IMR-90 (cell line): Measurements from ENCODE around the gene ZNF264. TPM values are rescaled to one million over a fixed set of nuclear protein-coding genes. Genes with fewer than 3 reads are reported as not detected.

Experiments used
- ATAC-seq: fragments of 200-7000 bp; cut with Tn5 transposase; 2 replicates; pipeline ENCODE4 v1.9.1; 2020; ENCODE audit warnings: low read depth, mild to moderate bottlenecking, moderate library complexity
- BruUV-seq: library from RNA; stranded (reverse); fragments of 400-500 nt; replicated peaks from 2 replicates; lab custom pipeline; 2021; lab: Mats Ljungman, UMichigan
- CTCF ChIA-PET: fragments of 300-600 bp; formaldehyde crosslinking; extraction: SDS; loops from one replicate; lab custom pipeline; 2021; ENCODE audit warnings: antibody characterized with exemption; lab: Yijun Ruan, JAX
- POLR2A ChIA-PET: fragments of 300-600 bp; sonication (Branson Sonifier 250); formaldehyde crosslinking; loops from one replicate; lab custom pipeline; 2022; ENCODE audit warnings: antibody characterized with exemption; ENCODE audit not compliant: unreplicated experiment; lab: Charles Lee
- DNase-seq: peaks from one replicate; pipeline ENCODE4 v3.0.0; 2013
- H2AFZ ChIP-seq: replicated peaks from 2 replicates; pipeline ENCODE3; 2013; ENCODE audit warnings: low read length, mild to moderate bottlenecking; ENCODE audit not compliant: poor library complexity
- H2AK5ac ChIP-seq: 2 replicates; pipeline ENCODE4 v1.6.1; 2013; ENCODE audit warnings: low read depth, low read length, inconsistent platforms
- H2AK9ac ChIP-seq: replicated peaks from 2 replicates; pipeline ENCODE3; 2013; ENCODE audit warnings: mild to moderate bottlenecking, low read depth, low read length, moderate library complexity; ENCODE audit not compliant: poor library complexity
- H2BK120ac ChIP-seq: 2 replicates; pipeline ENCODE4 v1.6.1; 2013; ENCODE audit warnings: low read depth, low read length, inconsistent platforms
- H2BK15ac ChIP-seq: 3 replicates; pipeline ENCODE4 v1.6.1; 2013; ENCODE audit warnings: low read depth, low read length, inconsistent platforms
- H2BK20ac ChIP-seq: 2 replicates; pipeline ENCODE4 v1.6.1; 2013; ENCODE audit warnings: low read depth, mild to moderate bottlenecking, inconsistent platforms, low read length, moderate library complexity
- H2BK5ac ChIP-seq: 2 replicates; pipeline ENCODE4 v1.6.1; 2013; ENCODE audit warnings: mild to moderate bottlenecking, low read depth, low read length, inconsistent platforms; ENCODE audit not compliant: poor library complexity, severe bottlenecking
- H3K14ac ChIP-seq: replicated peaks from 2 replicates; pipeline ENCODE4 v1.6.1; 2013; ENCODE audit warnings: low read depth, low read length, inconsistent platforms
- H3K18ac ChIP-seq: 2 replicates; pipeline ENCODE4 v1.6.1; 2013; ENCODE audit warnings: low read depth, low read length, control low read depth
- H3K23ac ChIP-seq: 2 replicates; pipeline ENCODE4 v1.6.1; 2013; ENCODE audit warnings: low read depth, low read length, inconsistent platforms
- H3K27ac ChIP-seq: 2 replicates; pipeline ENCODE4 v1.5.1; 2013; ENCODE audit warnings: mild to moderate bottlenecking, control low read depth, low read length; ENCODE audit not compliant: insufficient read depth
- H3K27me3 ChIP-seq: 2 replicates; pipeline ENCODE4 v1.6.1; 2013; ENCODE audit warnings: low read length; ENCODE audit not compliant: control insufficient read depth, insufficient read depth
- H3K36me3 ChIP-seq: 2 replicates; pipeline ENCODE4 v1.6.1; 2013; ENCODE audit warnings: low read length, mixed read lengths; ENCODE audit not compliant: control insufficient read depth, insufficient read depth
- H3K4ac ChIP-seq: 2 replicates; pipeline ENCODE4 v1.6.1; 2013; ENCODE audit warnings: low read depth, low read length, inconsistent platforms
- H3K4me1 ChIP-seq: 2 replicates; pipeline ENCODE4 v1.6.1; 2013; ENCODE audit warnings: low read length, mixed read lengths; ENCODE audit not compliant: control insufficient read depth, insufficient read depth
- H3K4me2 ChIP-seq: 2 replicates; pipeline ENCODE4 v1.6.1; 2013; ENCODE audit warnings: low read depth, mild to moderate bottlenecking, control low read depth, low read length, moderate library complexity
- H3K4me3 ChIP-seq: 2 replicates; pipeline ENCODE4 v1.5.1; 2013; ENCODE audit warnings: low read depth, mild to moderate bottlenecking, control low read depth, low read length, moderate library complexity; ENCODE audit not compliant: insufficient read depth
- H3K56ac ChIP-seq: 2 replicates; pipeline ENCODE4 v1.6.1; 2013; ENCODE audit warnings: low read length, inconsistent platforms; ENCODE audit not compliant: insufficient read depth; ENCODE audit errors: extremely low read depth
- H3K79me1 ChIP-seq, 2 experiments: 2 replicates each; pipeline ENCODE4 v1.6.1; 2013; ENCODE audit warnings: low read length in 2 of 2, inconsistent platforms in 1 of 2, low read depth in 1 of 2
- H3K9ac ChIP-seq: 2 replicates; pipeline ENCODE4 v1.6.1; 2013; ENCODE audit warnings: low read depth, low read length, control low read depth
- H3K9me1 ChIP-seq: 2 replicates; pipeline ENCODE4 v1.6.1; 2013; ENCODE audit warnings: low read length, inconsistent platforms; ENCODE audit not compliant: insufficient read depth
- H3K9me3 ChIP-seq: 2 replicates; pipeline ENCODE4 v1.6.1; 2013; ENCODE audit warnings: low read length; ENCODE audit not compliant: control insufficient read depth, insufficient read depth
- H4K20me1 ChIP-seq: 2 replicates; pipeline ENCODE4 v1.6.1; 2013; ENCODE audit warnings: low read length, inconsistent platforms; ENCODE audit not compliant: insufficient read depth
- H4K5ac ChIP-seq: 2 replicates; pipeline ENCODE4 v1.6.1; 2013; ENCODE audit warnings: mild to moderate bottlenecking, low read depth, low read length, control low read depth
- H4K8ac ChIP-seq, 2 experiments: 2 replicates each; pipeline ENCODE4 v1.6.1; 2013; ENCODE audit warnings: low read depth in 2 of 2, low read length in 2 of 2, control low read depth in 1 of 2, inconsistent platforms in 1 of 2
- H4K91ac ChIP-seq: 2 replicates; pipeline ENCODE4 v1.6.1; 2013; ENCODE audit warnings: low read depth, low read length, inconsistent platforms; ENCODE audit not compliant: insufficient read depth
- BHLHE40 ChIP-seq: fragments of 150-350 bp; IDR thresholded peaks from 2 replicates; pipeline ENCODE4 v1.6.1; 2016; ENCODE audit warnings: mild to moderate bottlenecking, low read depth, low read length
- CHD1 ChIP-seq: IDR thresholded peaks from 2 replicates; pipeline ENCODE4 v1.6.1; 2012; ENCODE audit warnings: low read depth, low read length, improper control_type of control experiment
- CTCF ChIP-seq: conservative IDR thresholded peaks from 2 replicates; pipeline ENCODE4 v1.5.1; 2012; ENCODE audit warnings: mild to moderate bottlenecking, low read depth, low read length, improper control_type of control experiment
- ELK1 ChIP-seq: fragments of 150-350 bp; IDR thresholded peaks from 2 replicates; pipeline ENCODE4 v1.6.1; 2016; ENCODE audit warnings: low read depth, mild to moderate bottlenecking, low read length, moderate library complexity, borderline replicate concordance
- MAFK ChIP-seq: IDR thresholded peaks from 2 replicates; pipeline ENCODE4 v1.6.1; 2012; ENCODE audit warnings: low read depth, low read length, improper control_type of control experiment
- MAZ ChIP-seq: IDR thresholded peaks from 2 replicates; pipeline ENCODE4 v1.6.1; 2012; ENCODE audit warnings: low read depth, mild to moderate bottlenecking, low read length, improper control_type of control experiment, moderate library complexity, borderline replicate concordance
- MXI1 ChIP-seq: IDR thresholded peaks from 2 replicates; pipeline ENCODE4 v1.6.1; 2012; ENCODE audit warnings: low read depth, mild to moderate bottlenecking, low read length, moderate library complexity, borderline replicate concordance
- NFE2L2 ChIP-seq: fragments of 150-350 bp; IDR thresholded peaks from 2 replicates; pipeline ENCODE4 v1.6.1; 2016; ENCODE audit warnings: low read depth, mild to moderate bottlenecking, low read length
- POLR2A ChIP-seq: IDR thresholded peaks from 2 replicates; pipeline ENCODE4 v1.6.1; 2012; ENCODE audit warnings: mild to moderate bottlenecking, low read depth, low read length
- RAD21 ChIP-seq: IDR thresholded peaks from 2 replicates; pipeline ENCODE4 v1.6.1; 2012; ENCODE audit warnings: low read length, improper control_type of control experiment
- RFX5 ChIP-seq: IDR thresholded peaks from 2 replicates; pipeline ENCODE4 v1.8.0; 2012; ENCODE audit warnings: low read depth, mild to moderate bottlenecking, low read length, moderate library complexity
- SMC3 ChIP-seq: fragments of 150-350 bp; IDR thresholded peaks from 2 replicates; pipeline ENCODE4 v1.6.1; 2016; ENCODE audit warnings: low read depth, mild to moderate bottlenecking, antibody characterized with exemption, low read length, moderate library complexity
- WGBS, 2 experiments: methylation state at CpG; one replicate each; pipeline versions ENCODE4 v1.1.5 to v1.1.7; 2013; ENCODE audit warnings: missing lambda C conversion rate in 2 of 2; ENCODE audit not compliant: insufficient read length in 1 of 2; ENCODE audit errors: extremely low coverage in 2 of 2; 5-methylcytosine and 5-hydroxymethylcytosine counted together
- dilution Hi-C: fragments of 300-500 bp; cut with HindIII; formaldehyde crosslinking; loops from one replicate; pipeline ENCODE4 v1.14.3; 2018; ENCODE audit warnings: low sequenced_read_pairs; ENCODE audit not compliant: unreplicated experiment
- in situ Hi-C: fragments of 300-500 bp; cut with MboI; formaldehyde crosslinking; loops from 3 replicates; pipeline ENCODE4 v1.14.3; 2019; ENCODE audit warnings: low sequenced_read_pairs, inconsistent platforms, mixed read lengths
- intact Hi-C: fragments of 100-400 bp; cut with micrococcal nuclease; formaldehyde crosslinking; loops from 2 replicates; pipeline ENCODE4 v1.10.0; 2022
- polyA plus RNA-seq, 3 experiments: library from polyadenylated mRNA; depleted of rRNA; stranded (reverse); fragments of >200 nt; gene quantifications; 2 replicates each; pipeline ENCODE4 v1.2.3, GENCODE V29; 2012; ENCODE audit warnings: low replicate concordance in 1 of 3
- total RNA-seq: library from RNA; depleted of rRNA; stranded (reverse); fragments of >200 nt; gene quantifications from 2 replicates; pipeline ENCODE4 v1.2.3, GENCODE V29; 2012

Gene ZNF264
- total and polyA plus RNA-seq, 2 of the 4 experiments (the other 2 are of a cell fraction) = 3.5 to 31.9 TPM

GRCh38 chr19:57267291-57267690 is 76.0 kb downstream of the ZNF264 start:
- H2BK120ac ChIP-seq = no peak overlapping the region
- no CpG with 5 or more reads among the region's 3 CpGs for WGBS, 2 experiments
- H3K36me3 ChIP-seq = no peaks in the 10 kb centered on the region
- ATAC-seq (no peak), DNase-seq (no peak)
- no peak overlapping the region for H3K27ac ChIP-seq
- intact Hi-C loops (no loop called here), dilution Hi-C loops (no loop called here), in situ Hi-C loops (no loop called here)
- no peak overlapping the region for H3K23ac ChIP-seq
- no peak overlapping the region for H3K14ac ChIP-seq
- H3K9ac ChIP-seq = no peak overlapping the region
- H4K8ac ChIP-seq = no peak overlapping the region
- H4K5ac ChIP-seq = no peak overlapping the region
- H3K4me3 ChIP-seq = no peak overlapping the region
- ChIA-PET CTCF (no interaction called here), POLR2A (no interaction called here)
- no peaks in the 10 kb centered on the region for H4K20me1 ChIP-seq
- H3K79me1 ChIP-seq = peaks cover 0 to 8% of the 10 kb centered on the region in 2 experiments; a peak in 1 of 4 replicates
- no peak overlapping the region for H2BK15ac ChIP-seq
- no peak overlapping the region for H2AK9ac ChIP-seq
- no peak overlapping the region for H2AFZ ChIP-seq
- no peaks in the 10 kb centered on the region for H3K27me3 ChIP-seq
- H3K4me1 ChIP-seq = peaks cover 8% of the 10 kb centered on the region
- no peak overlapping the region for H3K18ac ChIP-seq
- no peak overlapping the region for H2BK5ac ChIP-seq
- no peak overlapping the region for H3K56ac ChIP-seq
- no peak overlapping the region for H2AK5ac ChIP-seq
- H3K4me2 ChIP-seq = no peak overlapping the region
- TF ChIP-seq BHLHE40 (no peak), CHD1 (no peak), MXI1 (no peak), MAFK (no peak), POLR2A (no peak), SMC3 (no peak), CTCF (no peak), ELK1 (no peak), MAZ (no peak), RAD21 (no peak), RFX5 (no peak), NFE2L2 (no peak)
- H3K4ac ChIP-seq = no peak overlapping the region
- BruUV-seq = no TSS peak
- no peaks in the 10 kb centered on the region for H3K9me3 ChIP-seq
- H2BK20ac ChIP-seq = no peak overlapping the region
- H3K9me1 ChIP-seq = 0 out of 2 replicates have a peak, but pooled peaks cover 3% of the 10 kb centered on the region
- no peak overlapping the region for H4K91ac ChIP-seq
